Endothelial cell of umbilical vein (primary cell): Measurements from ENCODE around the gene DPYSL4. TPM values are rescaled to one million over a fixed set of nuclear protein-coding genes. Genes with fewer than 3 reads are reported as not detected.

Experiments used
- BruUV-seq: library from RNA; stranded (reverse); fragments of 400-500 nt; replicated peaks from 2 replicates; lab custom pipeline; 2021; lab: Mats Ljungman, UMichigan
- CTCF ChIA-PET: fragments of 300-600, 350-600 bp; sonication (Branson Sonifier 250); formaldehyde crosslinking; loops from one replicate; lab custom pipeline; 2021; ENCODE audit warnings: antibody characterized with exemption, inconsistent platforms; lab: Charles Lee
- POLR2A ChIA-PET: fragments of 300-600, 350-600 bp; sonication (Branson Sonifier 250); formaldehyde crosslinking; loops from one replicate; lab custom pipeline; 2021; ENCODE audit warnings: antibody characterized with exemption, inconsistent platforms; lab: Charles Lee
- DNase-seq: peaks from one replicate; pipeline ENCODE4 v3.0.0-alpha.2; 2011; ENCODE audit warnings: low read depth, low spot score
- FAIRE-seq: peaks from 2 replicates; lab custom pipeline; 2011; peaks lifted over from hg19 to GRCh38; lab: Jason Lieb, UNC
- H2AFZ ChIP-seq: 2 replicates; pipeline ENCODE4 v1.6.0; 2012; ENCODE audit warnings: low read depth, low read length, control low read depth, inconsistent platforms
- H3K27ac ChIP-seq: 2 replicates; pipeline ENCODE4 v1.5.1; 2011; ENCODE audit warnings: low read depth, mild to moderate bottlenecking, control low read depth, low read length, moderate library complexity; ENCODE audit not compliant: insufficient read depth
- H3K27me3 ChIP-seq, 2 experiments: 2 replicates each; pipeline versions ENCODE4 v1.6.0 to v1.6.1; 2011; ENCODE audit warnings: low read length in 2 of 2, mixed read lengths in 1 of 2; ENCODE audit not compliant: control insufficient read depth in 2 of 2, insufficient read depth in 2 of 2
- H3K36me3 ChIP-seq, 2 experiments: 2 replicates in 1 of 2; 3 replicates in 1 of 2; pipeline ENCODE4 v1.5.1; 2011; ENCODE audit warnings: low read length in 2 of 2, mild to moderate bottlenecking in 1 of 2, moderate library complexity in 1 of 2; ENCODE audit not compliant: control insufficient read depth in 2 of 2, insufficient read depth in 2 of 2; ENCODE audit errors: extremely low read depth in 1 of 2
- H3K4me1 ChIP-seq: 3 replicates; pipeline ENCODE4 v1.5.1; 2011; ENCODE audit warnings: mild to moderate bottlenecking, low read length; ENCODE audit not compliant: control insufficient read depth, insufficient read depth; ENCODE audit errors: extremely low read depth
- H3K4me2 ChIP-seq: 2 replicates; pipeline ENCODE4 v1.6.1; 2011; ENCODE audit warnings: low read length, control low read depth, mixed read lengths; ENCODE audit not compliant: insufficient read depth
- H3K4me3 ChIP-seq, 3 experiments: fragments of 200-600 bp in 1 of 3; sonication (generic), shearing (Covaris generic) in 1 of 3; replicated peaks in 1 of 3; 2 replicates each; pipeline ENCODE4 v1.5.1; 2011 to 2016; ENCODE audit warnings: control low read depth in 3 of 3, low read length in 3 of 3, mild to moderate bottlenecking in 2 of 3, inconsistent platforms in 1 of 3, low read depth in 1 of 3, moderate library complexity in 1 of 3; ENCODE audit not compliant: insufficient read depth in 1 of 3
- H3K79me2 ChIP-seq: 2 replicates; pipeline ENCODE4 v1.6.0; 2012; ENCODE audit warnings: low read length, inconsistent platforms; ENCODE audit not compliant: control insufficient read depth, insufficient read depth
- H3K9ac ChIP-seq: replicated peaks from 2 replicates; pipeline ENCODE3; 2011; ENCODE audit warnings: low read length, control low read depth; ENCODE audit not compliant: insufficient read depth; ENCODE audit errors: extremely low read depth
- H3K9me1 ChIP-seq: replicated peaks from 3 replicates; pipeline ENCODE4 v1.6.0; 2011; ENCODE audit warnings: mild to moderate bottlenecking, low read length; ENCODE audit not compliant: control insufficient read depth, insufficient read depth; ENCODE audit errors: extremely low read depth
- H3K9me3 ChIP-seq: replicated peaks from 2 replicates; pipeline ENCODE4 v1.5.1; 2012; ENCODE audit warnings: low read length, inconsistent platforms; ENCODE audit not compliant: control insufficient read depth, insufficient read depth
- H4K20me1 ChIP-seq: replicated peaks from 2 replicates; pipeline ENCODE3; 2011; ENCODE audit warnings: mild to moderate bottlenecking, low read length; ENCODE audit not compliant: control insufficient read depth, insufficient read depth; ENCODE audit errors: extremely low read depth
- CTCF ChIP-seq, 2 donors: IDR thresholded peaks; 1 replicate in 1 of 2; 2 replicates in 1 of 2; pipeline ENCODE4 v1.5.1; 2011; ENCODE audit warnings: low read length in 2 of 2, mild to moderate bottlenecking in 2 of 2, moderate library complexity in 2 of 2, control low read depth in 1 of 2, inconsistent platforms in 1 of 2, low read depth in 1 of 2; ENCODE audit not compliant: insufficient read depth in 1 of 2; ENCODE audit errors: extremely low read depth in 1 of 2
- EZH2 ChIP-seq: IDR thresholded peaks from 2 replicates; pipeline ENCODE4 v1.6.1; 2012; ENCODE audit warnings: borderline replicate concordance, low read depth, mild to moderate bottlenecking, moderate library complexity, low read length, inconsistent platforms; ENCODE audit not compliant: severe bottlenecking
- FOS ChIP-seq: IDR thresholded peaks from 2 replicates; pipeline ENCODE4 v1.6.1; 2011; ENCODE audit warnings: mild to moderate bottlenecking, low read length, moderate library complexity, borderline replicate concordance; ENCODE audit not compliant: insufficient read depth
- GATA2 ChIP-seq: IDR thresholded peaks from 2 replicates; pipeline ENCODE4 v1.7.0; 2011; ENCODE audit warnings: low read depth, mild to moderate bottlenecking, moderate library complexity, mixed read lengths, low read length; ENCODE audit not compliant: insufficient read length, insufficient read depth
- JUN ChIP-seq: IDR thresholded peaks from 2 replicates; pipeline ENCODE4 v1.6.1; 2011; ENCODE audit warnings: borderline replicate concordance, low read depth; ENCODE audit not compliant: insufficient read length, insufficient read depth
- MAX ChIP-seq: IDR thresholded peaks from 2 replicates; pipeline ENCODE4 v1.6.1; 2011; ENCODE audit not compliant: insufficient read depth, insufficient read length
- MYC ChIP-seq: IDR thresholded peaks from one replicate; pipeline ENCODE4 v1.6.1; 2011; ENCODE audit warnings: mild to moderate bottlenecking, low read depth, low read length
- POLR2A ChIP-seq: IDR thresholded peaks from 2 replicates; pipeline ENCODE4 v1.6.1; 2012; ENCODE audit warnings: low read depth, mild to moderate bottlenecking, control low read depth, low read length
- POLR2AphosphoS5 ChIP-seq: IDR thresholded peaks from 2 replicates; pipeline ENCODE4 v1.6.1; 2012; ENCODE audit warnings: low read depth, mild to moderate bottlenecking, control low read depth, low read length, moderate library complexity; ENCODE audit not compliant: insufficient read depth
- dilution Hi-C: fragments of 300-500 bp; cut with MboI; formaldehyde crosslinking; loops from one replicate; pipeline ENCODE4 v1.15.0; 2019; ENCODE audit warnings: low sequenced_read_pairs; ENCODE audit not compliant: extremely low pct_ligation_motif_present
- intact Hi-C: fragments of 100-400 bp; cut with micrococcal nuclease; formaldehyde crosslinking; loops from one replicate; pipeline ENCODE4 v1.10.0; 2022
- polyA plus RNA-seq, 4 experiments: library from polyadenylated mRNA; depleted of rRNA in 3 of 4; stranded (reverse) in 3 of 4; unstranded in 1 of 4; fragments of >200 nt; gene quantifications; 2 replicates each; pipeline versions ENCODE4 v1.2.1 to v1.2.3, GENCODE V29; 2011 to 2012; ENCODE audit warnings: missing spikeins in 1 of 4
- total RNA-seq: library from RNA; stranded (reverse); gene quantifications from 2 replicates; pipeline ENCODE4 v1.2.3, GENCODE V29; 2021

The DPYSL4 gene
- total and polyA plus RNA-seq, 2 donors (not counting 3 experiments of a cell fraction or from before 2014, with no cell fraction given): 27.1 to 60.0 TPM

- dilution Hi-C loops: no loop called here
- Histone ChIP-seq H3K4me3 (no peak overlapping the region), H3K27me3 (no peaks in the 10 kb centered on the region), H3K79me2 (no peaks in the 10 kb centered on the region), H3K4me2 (no peak overlapping the region), H3K9me3 (no peaks in the 10 kb centered on the region), H2AFZ (no peak overlapping the region), H4K20me1 (no peaks in the 10 kb centered on the region), H3K36me3 (no peaks in the 10 kb centered on the region), H3K4me1 (no peaks in the 10 kb centered on the region), H3K9ac (no peak overlapping the region), H3K27ac (no peak overlapping the region), H3K9me1 (no peaks in the 10 kb centered on the region)
- intact Hi-C loops: no loop called here
- ChIA-PET POLR2A (no interaction called here), CTCF (no interaction called here)
- no TSS peak for BruUV-seq
- DNase-seq (no peak), FAIRE-seq (no peak)
- TF ChIP-seq FOS: no peak
- no peak for TF ChIP-seq MYC
- TF ChIP-seq JUN: no peak
- TF ChIP-seq POLR2AphosphoS5: no peak
- no peak for TF ChIP-seq EZH2
- no peak for TF ChIP-seq CTCF (IDR thresholded peaks at IDR 0.05; ENCODE audit: extremely low read depth in 1 of 2, insufficient read depth in 1 of 2, low read depth in 1 of 2, low read length in 2 of 2)
- TF ChIP-seq POLR2A: no peak
- no peak for TF ChIP-seq MAX
- no peak for TF ChIP-seq GATA2
These were observed 29.6 kb upstream of the DPYSL4 start for GRCh38 chr10:132157101-132157500.
